Vagina (tissue), 2 donors: ENCODE results near the gene IDS.
"Not testable (repeated sequence)": the region's sequence is repeated elsewhere in the genome, so short reads cannot be mapped to it uniquely, and the experiment has no call there.

ENCODE experiments used
- CTCF ChIP-seq, 3 experiments: fragments of 450-650 bp in 2 of 3; fragments of 200-600 bp in 1 of 3; sonication (generic) in 1 of 3; IDR thresholded peaks; one replicate each; pipeline ENCODE4 v1.5.1; 2017 to 2019; ENCODE audit warnings: antibody characterized with exemption in 3 of 3, mild to moderate bottlenecking in 2 of 3, moderate library complexity in 2 of 3
- POLR2A ChIP-seq, 2 donors: fragments of 450-650 bp; IDR thresholded peaks; one replicate each; pipeline ENCODE4 v1.6.1; 2017; ENCODE audit warnings: antibody characterized with exemption in 2 of 2, mild to moderate bottlenecking in 2 of 2, moderate library complexity in 2 of 2

- not testable (repeated sequence) for TF ChIP-seq POLR2A, CTCF (IDR thresholded peaks at IDR 0.05)
Measured at GRCh38 chrX:149547782-149548181, 42.7 kb upstream of the IDS start.
